Measurements from ENCODE around the gene SH3BGR.

- TF ChIP-seq EZH2 (IDR thresholded peaks at IDR 0.05; ENCODE audit: low read length) (no peak), CTCF (optimal IDR thresholded peaks at IDR 0.05 in 1 of 3, IDR thresholded peaks at IDR 0.05 in 1 of 3, conservative IDR thresholded peaks at IDR 0.05 in 1 of 3; ENCODE audit: extremely low read depth in 1 of 3, insufficient read depth in 2 of 3, low read length in 3 of 3) (no peak)
These were observed 71.6 kb downstream of the SH3BGR start for GRCh38 chr21:39523399-39523798.
